HepG2 (cell line): Measurements from ENCODE around the gene BCL2L11. TPM values are rescaled to one million over a fixed set of nuclear protein-coding genes. Genes with fewer than 3 reads are reported as not detected.

Experiments
- ATAC-seq: fragments of 200-7000 bp; cut with Tn5 transposase; 3 replicates; pipeline ENCODE4 v1.9.1; 2020; ENCODE audit warnings: mild to moderate bottlenecking, moderate library complexity
- BruUV-seq: library from RNA; stranded (reverse); fragments of 400-500 nt; replicated peaks from 2 replicates; lab custom pipeline; 2021; lab: Mats Ljungman, UMichigan
- CTCF ChIA-PET: fragments of 300-600 bp; formaldehyde crosslinking; extraction: SDS; loops from one replicate; lab custom pipeline; 2021; ENCODE audit warnings: low total read pairs, inconsistent platforms, low intra/inter-chr PET ratio; lab: Yijun Ruan, JAX
- POLR2A ChIA-PET: fragments of 350-600 bp; sonication (Branson Sonifier 250); formaldehyde crosslinking; loops from one replicate; lab custom pipeline; 2020; ENCODE audit warnings: antibody characterized with exemption, inconsistent platforms; lab: Yijun Ruan, JAX
- DNase-seq: peaks from one replicate; pipeline ENCODE4 v3.0.0-alpha.2; 2015; ENCODE audit warnings: low spot score
- FAIRE-seq: peaks from 3 replicates; lab custom pipeline; 2011; peaks lifted over from hg19 to GRCh38; lab: Jason Lieb, UNC
- H2AFZ ChIP-seq: one replicate; pipeline ENCODE4 v1.6.1; 2011; ENCODE audit warnings: low read length, inconsistent platforms
- H3K27ac ChIP-seq: fragments of 300-600 bp; 3 replicates; pipeline ENCODE4 v1.8.0; 2011; ENCODE audit warnings: mixed run types, mild to moderate bottlenecking, mixed read lengths, low read length, inconsistent platforms; ENCODE audit not compliant: insufficient read depth; ENCODE audit errors: extremely low read length
- H3K27me3 ChIP-seq, 2 experiments: fragments of 200-600 bp in 1 of 2; 2 replicates in 1 of 2; 3 replicates in 1 of 2; pipeline versions ENCODE4 v1.6.0 to v1.8.0; 2011; ENCODE audit warnings: low read length in 2 of 2, mild to moderate bottlenecking in 2 of 2, moderate library complexity in 2 of 2, inconsistent platforms in 1 of 2; ENCODE audit not compliant: insufficient read depth in 2 of 2, control insufficient read depth in 1 of 2
- H3K36me3 ChIP-seq, 2 experiments: fragments of 200-600 bp in 1 of 2; replicated peaks in 1 of 2; 2 replicates in 1 of 2; 3 replicates in 1 of 2; pipeline versions ENCODE4 v1.5.1 to v1.8.0; 2011; ENCODE audit warnings: low read length in 2 of 2, inconsistent platforms in 1 of 2; ENCODE audit not compliant: insufficient read depth in 2 of 2, control insufficient read depth in 1 of 2
- H3K4me1 ChIP-seq: 2 replicates; pipeline ENCODE4 v1.5.1; 2012; ENCODE audit warnings: low read length, inconsistent platforms; ENCODE audit not compliant: insufficient read depth
- H3K4me2 ChIP-seq: 2 replicates; pipeline ENCODE4 v1.6.0; 2011; ENCODE audit warnings: low read depth, low read length, inconsistent platforms
- H3K4me3 ChIP-seq, 3 experiments: fragments of 200-600 bp in 1 of 3; sonication (generic), shearing (Covaris generic) in 1 of 3; replicated peaks in 1 of 3; 2 replicates each; pipeline ENCODE4 v1.5.1; 2011 to 2016; ENCODE audit warnings: low read length in 3 of 3, inconsistent platforms in 2 of 3, low read depth in 2 of 3, mild to moderate bottlenecking in 2 of 3, control low read depth in 1 of 3, mixed read lengths in 1 of 3; ENCODE audit not compliant: insufficient read depth in 1 of 3
- H3K79me2 ChIP-seq: one replicate; pipeline ENCODE4 v1.6.1; 2011; ENCODE audit warnings: low read length, inconsistent platforms; ENCODE audit not compliant: insufficient read depth
- H3K9ac ChIP-seq: 2 replicates; pipeline ENCODE4 v1.6.0; 2011; ENCODE audit warnings: mild to moderate bottlenecking, low read depth, low read length, inconsistent platforms; ENCODE audit not compliant: insufficient read depth
- H3K9me3 ChIP-seq: 2 replicates; pipeline ENCODE4 v1.5.1; 2012; ENCODE audit warnings: mild to moderate bottlenecking, low read length
- H4K20me1 ChIP-seq: 2 replicates; pipeline ENCODE4 v1.6.0; 2011; ENCODE audit warnings: inconsistent platforms, mild to moderate bottlenecking, low read length, moderate library complexity; ENCODE audit not compliant: insufficient read depth
- CBX1 ChIP-seq: IDR thresholded peaks from one replicate; pipeline ENCODE4 v1.6.1; 2016; ENCODE audit warnings: antibody characterized with exemption, low read depth
- CEBPG ChIP-seq: IDR thresholded peaks from 2 replicates; pipeline ENCODE4 v1.6.1; 2016
- CERS6 ChIP-seq: sonication (generic); formaldehyde crosslinking; IDR thresholded peaks from 2 replicates; pipeline ENCODE4 v1.5.0; 2020; ENCODE audit warnings: missing genetic modification reagents
- DNMT3B ChIP-seq: conservative IDR thresholded peaks from 2 replicates; pipeline ENCODE4 v1.6.1; 2016; ENCODE audit warnings: missing biosample characterization, control low read depth
- ELF1 ChIP-seq: sonication (generic); formaldehyde crosslinking; IDR thresholded peaks from 2 replicates; pipeline ENCODE4 v1.4.0; 2020; ENCODE audit warnings: missing genetic modification reagents
- ERF ChIP-seq: IDR thresholded peaks from 2 replicates; pipeline ENCODE4 v1.6.1; 2018; ENCODE audit warnings: missing biosample characterization, missing genetic modification reagents
- RNF219 ChIP-seq: sonication (generic); formaldehyde crosslinking; IDR thresholded peaks from 2 replicates; pipeline ENCODE4 v1.5.0; 2020; ENCODE audit warnings: mild to moderate bottlenecking, missing genetic modification reagents
- SP140L ChIP-seq: sonication (generic); formaldehyde crosslinking; IDR thresholded peaks from 2 replicates; pipeline ENCODE4 v1.4.0; 2020; ENCODE audit warnings: missing genetic modification reagents, borderline replicate concordance
- SYNCRIP ChIP-seq: fragments of 200-400 bp; formaldehyde crosslinking; IDR thresholded peaks from 2 replicates; pipeline ENCODE4 v1.6.1; 2018; ENCODE audit warnings: mild to moderate bottlenecking, low read depth, low read length; ENCODE audit not compliant: insufficient read depth
- TFDP1 ChIP-seq: IDR thresholded peaks from 2 replicates; pipeline ENCODE4 v1.6.1; 2016; ENCODE audit warnings: missing compliant biosample characterization, missing genetic modification reagents, borderline replicate concordance
- ZNF318 ChIP-seq: sonication (generic); formaldehyde crosslinking; IDR thresholded peaks from 2 replicates; pipeline ENCODE4 v1.4.0; 2020; ENCODE audit warnings: mild to moderate bottlenecking, missing genetic modification reagents
- WGBS: methylation state at CpG from one replicate; pipeline ENCODE4 v1.1.6; 2017; ENCODE audit warnings: low lambda C conversion rate; 5-methylcytosine and 5-hydroxymethylcytosine counted together
- in situ Hi-C: cut with HindIII; loops from 2 replicates; pipeline ENCODE4 v1.10.0; 2017; ENCODE audit warnings: low pct_unique_long_range_greater_than_20kb; ENCODE audit not compliant: extremely low pct_ligation_motif_present
- intact Hi-C: fragments of 100-400 bp; cut with micrococcal nuclease; formaldehyde crosslinking; loops from one replicate; pipeline ENCODE4 v1.10.0; 2022; ENCODE audit not compliant: unreplicated experiment
- polyA plus RNA-seq, 8 experiments: library from polyadenylated mRNA; depleted of rRNA in 3 of 8; stranded (reverse) in 7 of 8; unstranded in 1 of 8; fragments of >200 nt; fragmentation: Illumina TruSeq in 4 of 8; extraction: Trizol in 4 of 8; gene quantifications; 2 replicates each; pipeline versions ENCODE4 v1.2.1 to v1.2.3, GENCODE V29; 2011 to 2016; ENCODE audit warnings: low read depth in 4 of 8, missing spikeins in 1 of 8, mixed read lengths in 1 of 8; ENCODE audit not compliant: insufficient read depth in 1 of 8
- total RNA-seq, 5 experiments: library from RNA; depleted of rRNA; stranded (reverse); fragments of >200 nt; fragmentation: Illumina TruSeq; extraction: Trizol; gene quantifications; 2 replicates each; pipeline ENCODE4 v1.2.3, GENCODE V29; 2016; ENCODE audit warnings: low read depth in 1 of 5

Gene BCL2L11
- total and polyA plus RNA-seq, 2 of the 13 experiments (the other 11 are each of a cell fraction or from before 2014, with no cell fraction given), result 6.1 to 9.7 TPM

- DNase-seq (no peak), FAIRE-seq (no peak), ATAC-seq (no peak)
- Histone ChIP-seq H3K9me3 (no peaks in the 10 kb centered on the region), H3K4me1 (0 out of 2 replicates have a peak, but pooled peaks cover 5% of the 10 kb centered on the region), H3K9ac (no peak overlapping the region), H2AFZ (no peak overlapping the region), H3K27ac (no peak overlapping the region), H4K20me1 (no peaks in the 10 kb centered on the region), H3K4me2 (no peak overlapping the region; the same call in 1 of the 2 replicates), H3K36me3 (no peaks in the 10 kb centered on the region), H3K27me3 (peaks cover 0 to 15% of the 10 kb centered on the region in 2 experiments; a peak in 2 of 5 replicates), H3K4me3 (no peak overlapping the region), H3K79me2 (no peaks in the 10 kb centered on the region)
- intact Hi-C loops (no loop called here), in situ Hi-C loops (no loop called here)
- BruUV-seq, result no TSS peak
- ChIA-PET CTCF (no interaction called here), POLR2A (no interaction called here)
- 42% methylated on average over 5 of the region's 5 CpGs for WGBS
- TF ChIP-seq ELF1 (CRISPR knock-in tag), result no peak
- TF ChIP-seq RNF219 (CRISPR knock-in tag), result no peak
- no peak for TF ChIP-seq DNMT3B (CRISPR knock-in tag)
- TF ChIP-seq ZNF318, result no peak
- TF ChIP-seq ERF (CRISPR knock-in tag), result no peak
- TF ChIP-seq SP140L (CRISPR knock-in tag), result no peak
- no peak for TF ChIP-seq SYNCRIP
- no peak for TF ChIP-seq CBX1
- TF ChIP-seq CERS6 (CRISPR knock-in tag), result no peak
- TF ChIP-seq TFDP1, result no peak
- TF ChIP-seq CEBPG (CRISPR knock-in tag), result no peak
Observed at GRCh38 chr2:111100087-111100764, 20.5 kb upstream of the BCL2L11 start.
